GM21526 (cell line): ENCODE measurements around the gene TPH1.
"Not testable (repeated sequence)": the region's sequence is repeated elsewhere in the genome, so short reads cannot be mapped to it uniquely, and the experiment has no call there.

ENCODE experiments used
- ATAC-seq: cut with Tn5 transposase; IDR thresholded peaks from one replicate; pipeline ENCODE4 v1.9.1; 2021; ENCODE audit warnings: moderate library complexity; ENCODE audit not compliant: unreplicated experiment, low FRiP score

The TPH1 gene

DNA sequence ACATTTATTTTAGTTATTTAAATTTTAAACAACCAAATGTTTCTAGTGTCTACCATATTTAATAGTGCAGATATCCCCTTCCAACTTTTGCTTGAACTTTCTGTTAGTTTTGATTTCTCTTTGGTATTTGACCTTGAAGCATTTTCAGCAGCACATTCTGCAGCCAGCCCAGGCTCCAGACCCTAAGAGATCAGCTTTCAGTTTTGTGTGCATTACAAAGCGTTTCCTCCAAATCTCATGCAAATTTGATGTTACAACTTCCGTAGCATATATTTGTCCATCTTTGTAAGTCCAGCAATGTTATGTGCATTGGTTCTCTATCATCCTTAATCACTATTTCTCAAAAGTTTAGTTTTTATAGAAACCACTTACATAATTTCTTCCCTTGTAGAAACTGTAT lies 18.6 kb downstream of the TPH1 start:
- ATAC-seq, result no peak

DNA sequence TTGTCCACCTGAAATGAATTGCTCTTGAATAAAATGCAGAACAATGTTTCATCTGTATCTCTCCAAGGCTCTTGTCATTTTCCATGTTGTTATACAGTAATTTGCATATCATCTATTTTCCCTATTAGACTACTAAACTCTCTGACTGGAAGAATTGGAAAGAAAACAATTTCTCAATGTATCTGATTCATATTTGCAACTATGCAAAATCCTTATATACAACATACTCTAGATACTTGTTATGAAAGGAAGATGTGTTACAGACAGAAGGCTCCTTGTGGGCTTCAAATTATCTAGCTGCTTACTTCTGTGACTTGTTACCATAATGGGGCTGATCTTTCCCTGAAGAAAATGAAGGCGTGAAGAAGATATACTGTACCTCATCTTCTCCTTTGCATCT lies 23.6 kb downstream of the TPH1 start:
- no peak for ATAC-seq

DNA sequence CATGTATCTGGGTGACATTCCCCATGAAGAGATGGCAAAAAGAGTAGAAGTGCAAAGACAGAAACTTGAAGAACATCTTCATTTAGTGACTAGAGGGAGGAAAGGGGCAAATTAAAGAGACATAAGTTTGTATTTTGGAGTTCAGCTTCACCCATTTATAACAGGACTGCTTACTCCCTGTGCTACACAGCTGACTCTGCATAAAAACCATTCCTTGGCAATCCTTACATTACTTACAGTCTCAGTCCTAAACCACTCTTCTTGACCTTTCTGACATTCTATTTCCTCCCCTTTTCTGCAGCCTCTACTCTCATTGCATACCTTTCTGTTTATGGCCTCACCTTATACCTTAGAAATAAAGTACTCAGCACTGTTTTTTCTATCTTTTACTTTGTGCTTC lies 26.4 kb downstream of the TPH1 start:
- no peak for ATAC-seq

DNA sequence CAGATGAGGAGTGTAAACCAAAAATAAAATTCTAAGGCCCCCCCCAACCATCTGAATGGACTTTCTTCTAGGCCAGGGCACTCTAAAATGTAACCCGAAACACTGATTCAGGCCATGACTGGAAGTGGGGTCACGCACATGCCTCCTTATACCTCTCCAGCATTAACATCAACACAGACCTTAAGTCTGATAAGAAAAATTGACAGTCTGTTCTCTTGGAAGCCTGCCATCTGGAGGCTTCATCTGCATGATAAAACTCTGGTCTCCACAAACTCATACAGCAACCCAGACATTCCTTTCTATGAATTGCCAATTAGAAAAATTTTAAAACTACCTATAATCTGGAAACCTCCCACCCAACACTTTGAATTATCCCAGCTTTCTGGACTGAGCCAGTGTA lies 29.3 kb downstream of the TPH1 start:
- no peak for ATAC-seq

DNA sequence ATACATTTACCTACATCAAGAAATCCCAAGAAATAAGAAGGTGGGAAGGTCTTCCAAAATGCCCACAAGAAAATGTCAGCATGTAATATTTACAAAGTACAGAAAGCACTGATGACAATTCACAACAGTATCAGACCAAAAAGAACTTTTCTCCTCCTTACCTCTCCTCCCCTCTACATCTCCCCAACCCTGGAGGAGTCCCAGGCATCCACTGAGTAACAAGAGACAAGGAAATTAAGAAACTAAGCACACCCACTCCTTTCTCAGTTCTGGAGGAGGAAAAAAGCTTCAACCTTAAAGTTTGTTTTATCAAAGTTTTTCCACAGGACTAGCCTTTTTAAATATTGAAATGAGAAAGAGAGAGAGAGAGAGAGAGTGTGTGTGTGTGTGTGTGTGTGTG lies 31.2 kb downstream of the TPH1 start:
- no peak for ATAC-seq

DNA sequence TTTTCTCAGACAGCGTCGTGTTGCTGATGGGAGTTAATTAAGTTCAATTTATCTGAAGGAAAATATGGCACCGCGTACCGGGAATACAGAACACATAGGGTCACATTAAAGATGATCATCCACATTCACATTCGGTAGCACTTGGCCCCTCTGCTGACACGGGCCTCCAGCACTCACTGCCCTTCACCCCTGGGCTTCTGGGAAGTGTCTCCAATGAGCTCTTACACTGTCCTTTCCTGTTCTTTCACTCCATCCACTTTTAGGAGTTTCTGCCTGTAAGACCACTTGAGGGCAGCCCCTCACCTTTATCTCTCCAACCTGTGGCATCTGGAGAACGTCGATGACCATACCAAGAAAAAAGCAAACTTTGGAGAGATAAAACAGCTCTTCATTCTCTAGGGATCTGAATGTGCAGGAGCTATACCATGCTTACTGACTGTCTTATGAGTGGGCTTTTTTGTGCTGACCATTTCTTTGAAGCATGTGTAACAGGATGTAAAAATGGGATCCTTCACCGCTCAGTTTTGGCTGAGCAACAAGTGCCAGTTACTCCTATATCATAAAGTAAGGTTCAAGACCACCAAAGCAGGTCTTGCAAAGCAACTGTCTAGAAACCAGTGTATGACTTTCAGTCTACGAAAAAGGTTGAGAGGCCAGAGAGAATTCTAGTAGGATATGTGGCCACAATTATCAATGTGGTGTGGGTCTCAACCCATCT lies 32.1 kb downstream of the TPH1 start:
- no peak for ATAC-seq

DNA sequence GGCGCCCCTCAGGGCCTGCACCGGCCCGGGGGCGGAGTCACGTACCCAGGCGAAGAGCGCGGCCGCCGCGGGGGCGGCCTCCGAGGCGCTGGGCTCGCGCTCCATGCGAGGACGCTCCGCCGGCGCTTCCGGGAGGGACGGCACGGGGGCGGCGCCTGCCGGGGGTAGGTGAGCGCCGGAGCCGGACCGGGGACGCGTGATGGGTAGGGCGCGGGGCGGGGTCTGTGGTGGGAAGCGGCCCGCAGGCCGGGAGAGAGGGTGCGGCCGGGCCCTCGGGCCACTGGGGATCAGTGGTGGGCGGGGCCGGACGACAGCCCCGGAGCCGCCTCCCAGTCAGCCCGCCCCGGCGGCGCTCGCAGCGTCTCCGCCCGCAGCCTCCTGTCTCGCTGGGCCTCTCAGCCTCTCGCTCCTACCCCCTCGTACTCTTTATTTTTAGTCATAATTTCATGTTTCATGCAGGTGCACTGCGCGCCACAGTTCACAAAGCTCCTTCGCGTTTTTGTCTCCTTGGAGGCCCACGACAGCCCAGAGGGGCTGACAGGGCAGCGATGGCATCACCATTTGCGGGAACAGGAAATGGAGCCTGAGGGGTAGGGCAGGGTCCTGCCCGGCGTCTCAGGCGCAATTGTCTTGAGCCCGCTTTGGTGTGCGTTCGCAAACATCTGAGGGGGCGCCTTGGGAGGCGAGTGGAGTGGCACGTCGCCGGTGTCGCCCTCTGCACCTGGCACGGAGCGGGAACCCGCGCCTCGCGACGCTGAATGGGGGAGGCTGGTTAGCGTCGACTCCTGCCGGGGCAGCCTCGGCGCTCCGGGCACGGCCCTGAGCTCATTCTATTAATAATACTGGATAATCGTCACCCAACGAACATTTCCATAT lies 32.9 kb downstream of the TPH1 start, which contains the start of gene SERGEF:
SERGEF (minus strand) TSS at position 142 of the 876 bp plus-strand sequence; CDS start at position 105, 37 bp downstream.
- ATAC-seq, result peak; percentile 94

DNA sequence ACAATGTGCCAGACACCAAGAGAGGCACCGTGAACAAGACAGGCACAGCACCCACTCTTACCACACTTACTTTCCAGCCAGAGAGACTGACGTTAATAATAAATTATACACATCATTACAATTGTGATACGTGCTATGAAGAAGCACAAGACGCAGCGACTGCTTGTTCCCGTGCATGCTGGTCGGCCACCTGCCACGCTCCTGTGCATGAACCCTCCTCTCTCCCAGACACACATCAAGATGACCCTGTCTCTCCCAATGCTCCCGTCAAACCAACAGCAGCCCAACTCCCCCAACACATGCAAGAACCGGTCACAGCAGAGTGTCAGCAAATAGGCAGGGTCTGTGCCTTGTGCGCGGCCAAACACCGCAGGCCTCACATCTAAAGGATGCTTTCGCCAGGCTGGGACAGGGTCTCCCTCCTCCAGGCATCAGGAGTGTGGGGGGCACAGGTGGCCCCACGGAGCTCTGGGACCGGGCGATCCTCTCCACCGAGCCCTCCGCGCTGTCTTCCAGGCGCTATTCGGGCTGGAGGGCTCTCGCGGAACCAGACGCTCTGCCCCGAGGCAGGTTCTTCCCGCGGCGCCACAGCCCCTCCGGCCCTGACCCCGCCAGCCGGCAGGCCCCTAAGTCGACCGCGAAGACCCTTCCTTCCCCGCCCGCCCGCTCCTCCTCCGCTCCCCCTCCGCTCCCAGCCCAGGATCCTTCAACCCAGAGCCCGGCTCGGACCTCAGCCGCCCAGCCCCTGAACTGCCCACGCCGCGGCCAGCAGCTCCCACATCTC lies 33.8 kb downstream of the TPH1 start:
- ATAC-seq, result peak; percentile 9

DNA sequence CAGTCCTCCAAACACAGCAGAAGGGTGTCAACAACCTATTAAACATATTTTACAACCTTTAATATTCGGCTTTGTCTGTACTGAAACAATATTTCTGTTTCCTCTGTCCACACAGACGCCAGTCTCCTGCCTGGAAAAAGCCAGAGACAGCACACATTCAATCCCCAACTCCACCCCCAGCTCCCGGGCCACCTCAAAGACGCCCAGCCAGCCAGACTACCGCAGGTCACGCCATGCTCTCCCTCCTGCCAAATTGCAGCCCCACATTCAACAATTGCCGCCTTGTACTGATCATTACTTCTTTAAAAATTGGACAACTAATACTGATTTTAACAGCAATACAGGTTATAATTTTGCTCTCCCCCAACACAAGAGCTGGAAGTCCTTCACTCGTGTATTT lies 34.4 kb downstream of the TPH1 start:
- ATAC-seq, result no peak

DNA sequence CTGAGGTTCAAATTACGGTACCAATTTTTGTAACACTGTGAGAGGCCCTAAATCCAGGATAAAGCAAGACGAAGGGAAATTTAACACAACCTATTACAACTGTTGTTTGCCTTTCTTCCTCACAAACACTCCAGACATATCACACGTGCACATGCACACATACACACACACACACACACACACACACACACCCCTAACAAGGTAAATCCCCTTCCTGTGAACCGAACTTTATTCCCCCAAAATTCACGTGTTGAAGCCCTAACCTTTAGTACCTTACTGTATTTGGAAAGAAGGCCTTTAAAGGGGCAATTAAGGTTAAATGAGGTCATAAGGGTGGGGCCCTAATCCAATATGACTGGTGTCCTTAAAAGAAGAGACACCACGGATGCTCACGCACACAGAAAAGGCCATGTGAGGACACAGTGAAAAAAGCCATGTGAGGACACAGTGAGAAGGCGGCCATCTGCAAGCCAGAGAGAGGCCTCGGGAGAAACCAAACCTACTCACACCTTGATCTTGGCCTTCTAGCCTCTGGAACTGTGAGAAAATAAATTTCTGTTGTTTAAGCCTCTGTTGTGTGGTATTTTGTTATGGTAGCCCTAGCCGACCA lies 35.0 kb downstream of the TPH1 start:
- no peak for ATAC-seq

DNA sequence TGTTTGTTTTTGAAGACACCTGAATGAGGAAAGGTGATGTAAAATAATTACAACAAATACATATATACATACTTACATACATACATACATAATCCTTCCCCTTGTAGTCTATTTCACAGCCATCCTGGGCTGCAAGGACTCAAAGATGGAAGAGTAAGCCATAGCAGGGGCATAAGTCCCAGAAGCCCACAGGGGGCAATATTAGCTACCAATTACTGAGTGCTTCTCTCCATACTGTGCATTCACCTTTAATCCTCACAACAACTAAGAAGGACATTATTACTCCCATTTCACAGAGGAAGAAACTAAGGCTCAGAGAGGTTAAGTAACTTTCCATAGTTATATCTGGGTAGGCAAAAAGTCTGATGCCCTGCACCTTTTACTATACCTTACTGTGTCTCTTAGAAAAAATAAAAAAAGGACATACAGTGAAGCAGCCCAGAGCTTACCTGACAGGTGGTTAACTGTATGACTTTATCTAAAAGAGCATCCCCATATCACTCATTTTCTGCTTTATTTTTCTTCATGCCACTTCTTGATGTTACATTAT lies 35.9 kb downstream of the TPH1 start:
- no peak for ATAC-seq

DNA sequence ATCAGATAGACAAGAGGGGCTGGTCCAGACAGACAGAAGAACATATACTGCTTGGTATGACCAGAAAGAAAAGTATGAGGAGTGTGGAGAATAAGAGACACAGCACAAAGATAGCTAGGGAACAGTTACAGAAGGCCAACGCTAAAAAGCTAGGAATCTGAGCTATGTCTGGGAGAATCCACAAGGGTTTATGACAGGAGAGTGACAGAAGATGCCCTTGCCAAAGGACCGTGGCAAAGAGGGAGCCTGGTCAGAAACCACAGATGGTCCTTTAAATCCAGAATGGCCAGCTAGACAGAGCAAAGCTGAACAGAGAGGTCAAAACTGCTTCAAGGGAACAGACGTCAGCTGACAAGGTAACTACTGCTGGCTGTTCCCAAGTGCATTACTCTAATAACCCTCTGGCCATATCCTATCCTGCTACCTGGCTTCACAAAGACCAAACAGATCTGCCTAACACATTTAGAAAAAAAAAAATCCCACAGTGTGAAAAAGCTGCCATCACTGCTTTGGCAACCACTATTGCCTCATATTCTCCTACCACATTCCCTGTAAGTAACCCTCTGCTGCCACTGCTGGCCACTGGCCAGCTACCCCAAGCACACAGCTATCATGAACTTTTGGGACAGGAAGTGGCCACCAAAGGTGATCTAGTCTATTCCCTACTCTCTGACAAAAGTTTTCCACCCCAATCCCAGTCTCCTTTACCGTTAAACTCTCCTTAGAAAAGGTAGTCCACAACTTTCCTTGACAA lies 40.5 kb downstream of the TPH1 start:
- no peak for ATAC-seq

DNA sequence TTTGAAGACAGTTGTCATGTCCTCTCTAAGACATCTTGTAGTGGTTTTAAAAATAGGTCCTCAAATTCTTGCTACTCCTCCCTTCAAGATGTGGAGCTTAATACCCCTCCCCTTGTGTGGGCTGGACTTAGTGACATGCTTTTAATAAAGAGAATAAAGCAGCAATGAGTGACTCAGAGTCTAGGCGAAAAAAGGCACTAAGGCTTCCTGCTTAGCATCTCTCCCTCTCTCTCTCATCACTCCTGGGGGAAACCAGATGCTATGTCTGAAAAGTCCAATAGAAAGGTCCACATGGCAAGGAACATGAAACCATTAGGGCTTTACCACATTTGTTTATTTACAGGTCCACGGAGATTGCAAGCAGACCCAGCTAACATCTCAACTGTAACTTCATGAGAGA lies 44.9 kb downstream of the TPH1 start:
- no peak for ATAC-seq

DNA sequence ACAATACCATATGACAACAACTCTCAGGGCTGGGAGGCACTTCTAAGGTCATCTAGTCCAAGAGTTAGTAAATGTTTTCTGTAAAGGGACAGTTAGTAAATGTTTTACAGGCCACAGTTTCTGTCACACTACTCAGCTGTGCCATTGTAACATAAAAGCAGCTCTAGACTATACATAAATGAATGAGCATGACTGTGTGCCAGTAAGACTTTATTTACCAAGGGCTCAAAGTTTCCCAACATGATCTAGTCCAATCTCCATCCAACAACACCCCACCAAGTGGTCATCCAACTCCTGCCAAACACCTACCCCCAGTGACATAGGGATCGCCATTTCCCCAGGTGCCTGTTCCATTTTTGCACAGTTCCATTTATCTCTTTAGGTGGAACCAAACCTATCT lies 45.3 kb downstream of the TPH1 start:
- no peak for ATAC-seq

DNA sequence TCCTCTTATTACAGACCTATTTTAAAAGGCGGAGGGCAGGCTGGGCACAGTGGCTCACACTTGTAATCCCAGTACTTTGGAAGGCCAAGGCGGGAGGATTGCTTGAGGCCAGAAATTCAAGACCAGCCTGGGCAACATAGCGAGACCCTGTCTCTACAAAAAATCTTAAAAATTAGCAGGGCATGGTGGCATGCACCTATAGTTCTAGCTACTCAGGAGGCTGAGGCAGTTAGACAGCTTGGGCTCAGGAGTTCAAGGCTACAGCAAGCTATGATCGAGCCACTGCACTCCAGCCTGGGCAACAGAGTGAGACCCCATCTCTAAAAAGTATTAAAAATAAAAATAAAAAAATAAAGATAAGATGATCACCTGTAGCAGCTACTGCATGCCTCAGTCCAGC lies 45.9 kb downstream of the TPH1 start:
- ATAC-seq, result not testable (repeated sequence)
